SW 1271 (cell line): ENCODE results near the gene RBM5.

Source experiments
- DNase-seq, 2 experiments: peaks; one replicate each; lab custom pipeline; 2025; lab: John Stamatoyannopoulos, UW

Gene RBM5

DNA sequence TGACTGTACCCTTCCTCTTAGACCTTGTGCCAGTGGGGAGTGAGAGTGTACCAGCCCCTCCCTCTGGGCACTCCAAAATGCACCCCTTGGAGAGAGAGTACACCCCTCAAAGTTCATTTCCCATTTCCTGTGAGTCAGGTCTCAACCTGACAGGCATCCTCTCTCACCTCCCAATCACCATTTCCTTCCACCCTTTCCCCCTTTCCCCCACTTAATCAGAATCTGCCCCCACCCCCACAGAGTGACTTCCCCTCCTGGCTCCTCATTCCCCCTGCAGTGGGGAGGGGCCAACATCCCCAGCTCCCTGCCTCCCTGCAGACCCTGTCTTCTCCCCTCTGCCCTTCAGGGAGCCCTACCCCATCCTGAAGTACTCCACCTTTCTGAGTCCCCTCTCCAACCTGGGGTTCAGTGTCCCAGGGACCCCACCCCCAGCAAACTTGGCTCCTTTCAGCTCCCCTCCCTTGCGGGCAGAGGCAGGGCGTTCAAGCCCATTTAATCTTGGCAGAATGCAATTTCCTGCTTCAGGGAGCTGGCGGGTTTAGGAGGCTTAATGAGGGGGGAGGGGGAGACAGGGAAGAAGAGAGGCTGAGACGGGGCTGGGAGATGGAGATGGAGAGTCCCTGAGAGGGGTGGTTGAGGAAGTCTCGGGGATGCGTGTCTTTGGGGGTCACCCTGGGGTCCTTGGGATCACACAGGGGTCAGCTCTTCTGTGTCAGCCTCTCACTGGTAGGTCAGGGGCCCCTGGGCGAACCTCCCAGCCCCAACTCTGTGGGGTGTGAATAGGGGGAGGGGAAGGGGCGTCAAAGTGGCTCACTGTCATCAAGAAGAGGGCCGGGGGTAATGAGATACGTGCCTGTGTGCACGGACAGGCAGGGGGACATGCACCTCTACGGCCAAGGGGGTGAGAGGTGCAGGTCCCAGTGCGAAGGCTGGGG lies 49.8 kb downstream of the RBM5 start:
- no peak for DNase-seq

DNA sequence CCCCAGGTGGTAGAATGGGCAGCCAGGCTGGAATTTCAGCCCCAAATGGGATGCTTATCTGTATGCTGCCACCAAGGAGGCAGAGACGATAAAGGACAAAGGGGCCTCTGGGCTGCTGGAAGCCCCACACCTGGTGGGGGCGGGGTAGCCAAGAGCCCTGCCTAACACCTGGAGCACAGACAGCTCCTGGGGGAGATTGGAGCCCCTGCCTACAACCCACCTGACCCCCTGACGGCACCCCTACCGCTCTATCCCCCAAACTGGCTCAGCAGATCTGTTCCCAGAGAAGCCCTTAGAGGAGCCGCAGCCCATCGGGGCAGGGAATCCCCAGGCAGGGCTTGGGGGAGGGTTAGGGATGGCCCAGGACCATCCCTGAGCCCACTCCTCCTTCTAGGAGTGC lies 50.6 kb downstream of the RBM5 start:
- DNase-seq, result no peak

DNA sequence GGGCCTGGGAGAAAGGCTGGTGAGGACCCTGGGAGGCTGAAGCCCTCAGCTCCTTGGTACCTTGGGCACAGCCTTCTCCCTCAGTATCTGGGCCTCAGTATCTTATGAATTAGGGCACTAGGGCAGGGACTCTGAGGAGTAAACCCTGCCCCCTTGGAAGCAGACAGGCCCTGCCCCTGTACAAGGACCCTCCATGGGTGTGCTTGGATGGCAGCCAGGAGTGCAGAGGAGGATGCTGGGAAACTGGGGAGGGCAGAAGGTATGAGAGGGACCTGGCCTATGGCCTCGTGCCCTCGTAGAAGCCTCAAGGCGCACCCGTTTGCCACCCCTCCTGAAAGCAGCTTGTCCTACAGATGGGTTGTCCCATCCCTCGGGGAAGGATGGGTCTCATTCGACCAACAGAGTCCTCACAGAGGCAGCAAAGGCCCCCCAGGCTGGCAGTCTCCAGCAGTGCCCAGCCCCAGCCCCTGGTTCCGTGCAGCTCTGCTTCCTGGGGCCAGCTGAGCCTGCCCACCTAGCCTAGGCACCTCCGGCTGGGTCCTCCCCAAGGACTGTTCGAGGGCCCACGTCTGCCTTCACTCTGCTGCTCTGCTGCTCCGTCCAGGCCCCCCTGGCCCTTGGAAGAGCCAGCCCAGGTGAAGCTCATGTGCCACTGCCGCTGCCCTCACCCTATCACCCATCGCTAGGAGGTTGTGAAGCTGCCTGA lies 51.2 kb downstream of the RBM5 start:
- DNase-seq, result no peak

DNA sequence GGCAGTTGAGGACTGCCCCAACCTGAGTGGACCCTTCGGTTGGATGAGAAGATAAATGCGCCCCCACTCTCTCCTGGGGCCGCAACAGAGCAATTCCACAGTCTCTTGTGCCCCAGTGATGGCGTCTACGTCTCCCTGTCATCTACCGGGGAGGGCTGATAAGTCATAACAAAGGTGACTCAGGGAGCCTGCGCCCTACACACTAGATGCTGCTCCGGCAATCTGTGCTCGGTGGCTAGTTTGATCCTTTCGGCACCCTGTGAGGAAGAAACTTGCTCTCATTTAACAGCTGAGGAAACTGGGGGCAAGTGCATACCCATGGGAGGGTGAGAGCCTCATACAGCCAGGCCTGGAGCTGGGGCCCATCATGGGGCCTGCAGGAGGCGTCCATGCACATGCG lies 52.3 kb downstream of the RBM5 start:
- no peak for DNase-seq

DNA sequence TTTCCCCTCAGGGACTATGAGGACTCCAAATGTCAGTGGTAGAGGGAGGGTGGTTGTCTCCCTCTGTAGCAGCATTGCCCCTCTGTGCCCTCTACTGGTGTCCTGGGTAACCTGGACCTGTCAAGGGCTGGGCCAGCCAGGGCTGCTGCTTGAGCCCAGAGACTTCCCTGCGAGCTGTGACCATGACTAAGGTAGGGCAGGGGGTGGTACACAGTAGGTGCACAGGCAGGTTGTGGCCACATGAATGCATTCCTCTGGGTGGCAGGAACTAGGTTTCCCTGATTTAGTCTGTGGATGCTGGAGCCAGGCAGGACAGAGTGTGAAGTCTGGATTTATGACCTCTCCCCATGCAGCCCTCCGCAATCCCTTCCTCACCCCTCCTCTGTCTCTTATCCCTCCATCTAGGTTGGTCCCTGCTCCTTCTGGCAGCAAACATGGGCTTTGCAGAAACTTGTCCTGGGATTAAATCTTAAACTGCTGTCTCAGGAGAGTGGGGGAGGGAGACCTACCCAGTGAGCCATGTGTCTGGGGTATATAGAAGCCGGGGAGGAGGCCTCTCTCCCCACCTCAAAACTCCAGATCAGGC lies 57.7 kb downstream of the RBM5 start:
- DNase-seq, result no peak

DNA sequence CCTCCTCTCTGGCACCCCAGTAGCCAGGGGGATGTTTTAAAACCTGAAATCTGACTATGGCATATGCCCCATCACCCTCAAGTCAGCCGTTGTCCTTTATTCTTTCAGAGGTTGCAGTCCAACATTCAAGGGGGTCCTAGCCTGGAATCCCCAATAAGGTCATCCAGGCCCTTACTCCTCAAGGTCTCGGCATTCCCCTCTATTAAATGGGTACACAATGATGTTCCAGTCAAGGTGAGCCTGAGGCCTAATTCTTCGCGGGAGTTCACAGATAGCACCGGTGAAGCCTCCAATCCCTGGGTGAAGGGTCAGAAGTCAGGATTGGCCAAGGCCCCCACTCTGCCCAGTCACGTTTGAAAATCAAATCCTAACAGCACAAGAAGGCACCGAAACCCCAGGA lies 58.3 kb downstream of the RBM5 start:
- DNase-seq, result no peak

DNA sequence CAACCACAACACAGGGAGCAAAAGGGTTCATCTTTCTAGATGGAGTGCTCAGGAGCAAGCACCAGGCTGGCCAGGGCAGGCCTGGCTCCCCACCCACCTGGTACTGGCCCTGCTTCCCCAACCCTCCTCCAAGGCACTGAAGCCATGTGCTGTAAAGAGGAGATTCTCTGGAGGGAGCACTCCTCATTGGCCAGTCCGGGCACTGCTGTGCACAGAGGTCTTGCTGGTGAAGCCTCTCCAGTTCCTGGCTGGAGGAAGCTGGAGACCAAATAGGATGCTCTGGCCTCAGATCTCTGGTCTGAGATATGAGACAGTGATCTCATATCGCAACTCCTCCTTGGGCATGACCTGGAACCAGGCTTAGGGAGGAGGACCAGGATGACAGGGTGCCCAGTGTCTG lies 58.7 kb downstream of the RBM5 start:
- no peak for DNase-seq

DNA sequence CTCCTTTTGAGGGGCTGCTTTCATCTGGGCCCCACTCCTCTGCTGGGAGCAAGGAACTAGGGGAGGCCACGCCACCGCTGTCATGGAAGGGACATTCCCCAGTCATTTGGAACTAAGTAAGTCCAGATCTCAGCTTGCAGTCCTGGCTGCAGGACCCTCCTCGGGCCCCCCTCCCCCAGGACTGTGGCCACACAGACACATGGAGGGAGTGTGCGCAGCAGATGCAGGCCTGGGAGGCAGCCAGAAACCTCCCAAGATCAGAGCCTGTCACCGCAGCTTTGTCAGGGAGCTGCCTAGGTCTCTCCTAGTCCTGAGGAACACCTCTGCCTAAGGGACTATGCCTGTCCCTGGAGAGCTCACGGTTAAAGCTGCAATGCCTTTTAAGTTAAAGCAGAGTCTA lies 59.1 kb downstream of the RBM5 start:
- DNase-seq, result no peak

DNA sequence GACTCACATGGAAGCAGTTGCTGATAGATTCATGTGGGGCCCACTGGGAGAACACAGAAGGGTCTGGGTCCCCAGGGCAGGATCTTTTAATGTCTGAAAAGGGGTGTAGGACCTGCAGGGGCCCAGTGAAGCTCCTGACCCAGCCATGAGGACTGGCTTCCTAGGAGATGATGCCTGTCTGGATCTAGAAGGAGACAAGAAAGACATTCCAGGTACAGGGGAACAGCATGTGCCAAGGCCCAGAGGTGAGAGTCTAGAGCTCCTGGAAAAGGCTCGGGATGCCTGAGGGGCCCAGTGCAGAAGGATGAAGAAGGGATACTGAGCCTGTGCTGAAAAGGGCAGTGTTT lies 61.7 kb downstream of the RBM5 start:
- DNase-seq, result no peak

DNA sequence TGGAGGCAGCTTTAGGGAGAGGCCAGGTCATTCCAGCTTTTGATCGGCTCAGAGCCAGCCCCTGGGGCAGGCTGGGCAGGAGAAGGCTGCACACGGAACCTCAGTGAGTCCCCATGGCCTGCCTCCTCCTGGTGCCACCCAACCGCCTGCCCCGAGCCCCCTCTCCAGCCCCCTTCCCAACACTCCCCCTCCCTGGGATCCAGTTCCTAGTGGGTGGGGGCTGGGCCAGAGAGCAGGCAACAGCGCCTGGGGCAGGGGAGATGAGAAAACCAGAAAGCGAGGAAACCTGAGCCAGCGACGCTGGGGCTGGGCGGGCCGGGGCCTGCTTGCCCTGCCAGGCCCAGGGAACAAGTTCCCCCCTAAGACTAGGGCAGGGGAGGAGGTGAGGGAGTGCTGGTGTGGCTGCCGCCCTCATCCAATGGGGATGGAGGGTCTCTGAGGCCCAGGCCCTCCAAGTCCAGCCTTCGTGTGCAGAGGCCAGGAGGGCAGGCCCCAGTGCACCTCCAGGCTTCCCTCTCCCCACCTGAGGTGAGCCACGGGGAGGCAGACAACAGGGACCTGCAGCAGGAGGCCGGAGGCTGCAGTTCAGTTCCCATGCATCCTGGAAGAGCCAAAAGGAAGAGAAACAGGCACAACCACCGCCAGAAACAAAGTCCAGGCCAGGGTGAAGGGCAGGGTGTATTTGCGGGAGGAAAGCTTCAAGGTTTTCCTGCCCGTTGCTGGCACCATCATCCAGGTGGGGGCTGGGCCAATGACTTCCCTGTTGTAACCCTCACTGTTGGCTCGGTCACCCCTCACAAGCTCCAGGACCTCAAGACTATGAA lies 62.4 kb downstream of the RBM5 start:
- DNase-seq, result no peak

DNA sequence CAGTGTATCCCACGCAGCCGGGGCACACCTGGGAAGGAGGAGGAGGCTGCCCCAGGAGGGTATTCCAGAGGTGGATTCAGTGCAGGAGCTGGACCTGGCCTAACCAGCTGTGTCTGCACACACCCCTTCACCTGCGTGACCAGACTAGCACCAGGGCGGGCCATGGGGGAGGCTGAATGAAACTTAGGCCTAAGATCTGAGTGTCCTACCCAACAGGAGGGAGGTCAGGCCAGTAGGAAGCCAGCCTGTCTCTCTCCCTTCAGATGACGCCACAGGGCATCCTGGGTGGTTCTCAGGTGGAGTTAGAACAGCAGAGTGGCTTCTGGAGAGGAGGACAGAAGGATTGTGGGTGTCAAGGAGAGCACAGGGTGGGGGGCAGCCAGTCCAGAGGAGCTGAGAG lies 63.0 kb downstream of the RBM5 start:
- no peak for DNase-seq

DNA sequence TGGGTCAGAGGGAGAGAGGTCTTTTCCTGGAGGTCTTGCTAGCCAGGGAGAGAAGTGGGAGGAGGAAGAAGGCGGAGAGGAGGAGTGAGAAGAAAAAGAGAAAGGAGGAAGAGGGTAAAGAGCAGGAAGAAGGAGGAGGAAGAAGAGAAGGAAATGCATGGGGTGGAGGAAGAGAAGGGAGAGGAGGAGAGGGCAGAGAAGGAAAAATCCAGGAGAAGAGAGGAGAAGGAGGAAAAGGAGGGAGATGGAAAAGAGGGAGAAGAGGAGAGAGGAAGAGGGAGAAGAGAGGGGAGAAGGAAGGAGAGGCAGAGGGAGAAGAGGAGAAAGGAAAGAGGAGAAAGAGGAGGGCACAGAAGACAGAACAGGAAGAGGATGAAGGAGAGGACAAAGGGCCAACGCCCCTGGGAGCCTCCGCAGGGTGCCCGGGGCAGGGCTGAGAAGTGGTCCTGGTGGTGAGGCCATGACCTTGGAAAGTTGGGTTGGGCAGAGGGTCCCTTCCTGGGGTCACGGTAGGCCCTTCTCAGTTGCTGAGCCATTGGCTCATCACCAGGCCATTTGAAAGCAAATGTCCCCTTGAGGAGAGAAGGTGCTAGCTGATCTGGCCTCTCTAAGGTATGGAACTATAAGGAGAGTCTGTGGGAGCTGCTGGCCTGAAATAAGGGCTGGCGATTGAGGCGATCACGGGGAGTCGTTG lies 65.2 kb downstream of the RBM5 start:
- DNase-seq, result no peak

DNA sequence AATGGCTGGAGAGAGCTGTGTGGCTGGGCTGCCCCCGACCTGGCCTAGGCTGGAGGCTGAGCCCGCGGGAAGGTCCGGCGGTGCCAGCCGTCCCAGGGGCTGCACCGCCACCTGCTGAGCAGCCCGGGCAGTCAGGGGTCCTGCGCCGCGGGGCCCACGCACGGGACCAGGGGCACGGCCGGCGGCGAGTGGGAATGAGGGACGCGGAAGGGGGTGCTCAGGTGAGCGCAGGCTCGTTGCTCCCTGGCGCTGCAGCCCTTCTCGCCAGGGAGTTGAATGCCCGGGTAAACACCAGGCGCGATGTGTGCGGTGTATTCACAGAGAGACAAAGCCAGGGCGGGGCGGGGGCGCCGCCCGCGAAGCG lies 65.7 kb downstream of the RBM5 start:
- DNase-seq, result no peak

DNA sequence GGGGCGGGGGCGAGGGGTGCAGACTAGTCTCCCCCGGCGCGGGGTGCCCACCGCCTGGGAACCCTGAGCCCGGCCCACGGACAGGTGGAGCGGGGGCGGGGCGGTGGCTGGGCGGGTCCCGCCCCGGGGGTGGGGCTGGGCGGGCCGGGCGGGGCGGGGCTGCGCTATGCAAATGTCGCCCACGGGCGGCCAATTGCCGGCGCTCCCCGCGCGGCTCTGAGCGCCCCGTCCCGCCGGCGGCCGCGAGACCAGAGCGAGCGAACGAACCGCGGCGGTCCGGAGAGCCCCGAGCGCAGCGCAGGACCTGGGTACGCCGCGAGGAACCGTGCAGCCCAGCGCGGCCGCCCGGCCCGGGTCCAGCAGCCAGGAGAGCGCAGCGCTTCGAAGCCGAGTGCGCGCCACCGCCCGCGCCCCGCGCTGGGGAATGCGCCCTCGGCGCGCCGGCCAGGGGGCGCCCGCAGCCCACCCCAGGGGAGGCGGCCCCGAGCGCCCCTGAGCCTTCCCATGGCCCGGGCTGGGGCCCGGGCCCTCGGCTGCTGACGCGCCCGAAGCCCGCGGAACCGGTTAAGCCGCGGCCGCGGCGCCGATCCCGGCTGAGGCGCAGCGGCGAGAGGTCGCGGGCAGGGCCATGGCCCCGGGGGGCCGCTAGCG lies 66.2 kb downstream of the RBM5 start, which contains the start of gene SEMA3F:
TSS of gene SEMA3F (plus strand) at position 485 of the 651 bp plus-strand sequence. CDS start 4,299 bp downstream, outside the sequence.
- no peak for DNase-seq

DNA sequence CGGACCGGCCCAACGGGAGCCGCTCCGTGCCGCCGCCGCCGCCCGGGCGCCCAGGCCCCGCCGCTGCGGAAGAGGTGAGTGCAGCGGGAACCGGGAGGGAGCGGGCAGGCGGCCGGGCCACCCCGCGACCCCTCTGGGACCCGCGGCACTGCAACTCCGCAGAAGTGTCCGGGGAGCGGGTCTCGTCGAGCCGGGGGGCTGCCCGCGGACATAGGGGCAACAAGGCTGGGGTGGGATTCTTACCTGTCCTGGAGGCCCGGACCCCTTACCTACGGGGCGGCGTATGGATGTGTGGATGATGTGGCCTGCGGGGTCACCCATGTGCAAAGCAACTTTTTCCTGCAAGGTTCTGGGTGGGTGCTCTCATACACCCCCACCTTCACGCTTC lies 66.8 kb downstream of the RBM5 start:
- no peak for DNase-seq

DNA sequence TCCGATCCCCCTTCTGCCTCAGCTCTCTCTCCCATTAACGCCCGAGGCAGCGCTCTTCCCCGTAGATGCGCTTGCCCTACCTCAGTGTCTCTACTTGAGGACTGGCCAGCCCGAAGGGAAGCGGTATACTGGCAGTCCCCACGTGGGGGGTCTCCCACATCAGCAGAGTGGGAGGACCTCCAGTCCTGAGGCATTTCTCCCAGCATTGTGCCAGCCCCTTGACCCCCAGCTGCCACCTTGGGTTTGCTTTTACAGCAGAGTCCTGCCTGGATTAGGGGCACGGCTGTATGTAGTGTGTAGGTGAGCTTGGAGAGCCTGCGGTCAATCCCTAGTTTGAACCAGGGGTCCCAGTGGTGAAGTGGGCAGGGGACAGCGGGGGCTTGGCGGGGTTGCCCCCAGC lies 67.2 kb downstream of the RBM5 start:
- DNase-seq, result no peak

DNA sequence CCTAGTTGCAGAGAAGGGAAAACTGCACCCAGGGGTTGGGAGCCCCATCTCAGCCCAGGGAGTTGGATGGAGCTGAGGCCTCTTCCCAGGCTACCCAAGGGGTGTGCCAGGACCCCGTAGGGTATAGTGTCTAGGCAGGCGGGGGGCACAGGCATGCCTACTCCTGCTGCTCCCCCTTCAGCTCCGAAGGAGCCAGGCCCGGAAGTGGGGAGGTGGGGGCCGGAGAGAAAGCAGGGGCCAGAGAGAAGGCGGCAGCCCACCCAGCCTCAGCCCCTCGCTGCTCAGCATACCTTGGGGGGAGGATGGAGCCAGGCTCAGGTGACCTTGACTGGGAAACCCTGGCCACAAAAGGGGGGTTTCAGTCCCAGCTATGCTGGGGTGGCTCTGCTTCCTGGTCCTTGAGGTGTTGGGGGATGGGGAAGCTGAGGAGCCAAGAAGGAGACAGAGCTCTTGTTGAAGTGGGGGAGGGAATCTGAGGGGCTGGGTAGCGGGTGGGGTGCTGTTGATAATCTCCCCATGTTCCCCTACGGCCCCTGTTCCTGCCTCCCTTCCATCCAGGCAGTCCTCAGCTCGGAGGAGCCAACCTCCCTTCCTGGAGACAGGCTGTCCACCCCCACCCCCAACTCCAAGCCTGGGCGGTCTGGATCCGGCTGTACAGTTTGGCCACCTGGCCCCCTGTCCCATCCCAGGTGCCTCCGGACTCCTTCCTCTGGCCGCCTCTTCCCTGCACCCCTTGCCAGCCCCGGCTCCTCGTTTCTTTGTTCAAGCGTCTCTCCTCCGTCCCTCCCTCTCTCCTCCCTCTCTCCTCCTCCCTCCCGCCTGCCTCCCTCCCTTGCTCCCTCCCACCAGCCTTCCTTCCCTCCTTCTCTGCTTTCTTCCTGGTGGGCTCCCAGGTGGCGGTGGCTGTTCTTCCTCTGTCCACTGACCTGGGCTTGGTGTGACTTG lies 68.1 kb downstream of the RBM5 start:
- DNase-seq, result no peak

DNA sequence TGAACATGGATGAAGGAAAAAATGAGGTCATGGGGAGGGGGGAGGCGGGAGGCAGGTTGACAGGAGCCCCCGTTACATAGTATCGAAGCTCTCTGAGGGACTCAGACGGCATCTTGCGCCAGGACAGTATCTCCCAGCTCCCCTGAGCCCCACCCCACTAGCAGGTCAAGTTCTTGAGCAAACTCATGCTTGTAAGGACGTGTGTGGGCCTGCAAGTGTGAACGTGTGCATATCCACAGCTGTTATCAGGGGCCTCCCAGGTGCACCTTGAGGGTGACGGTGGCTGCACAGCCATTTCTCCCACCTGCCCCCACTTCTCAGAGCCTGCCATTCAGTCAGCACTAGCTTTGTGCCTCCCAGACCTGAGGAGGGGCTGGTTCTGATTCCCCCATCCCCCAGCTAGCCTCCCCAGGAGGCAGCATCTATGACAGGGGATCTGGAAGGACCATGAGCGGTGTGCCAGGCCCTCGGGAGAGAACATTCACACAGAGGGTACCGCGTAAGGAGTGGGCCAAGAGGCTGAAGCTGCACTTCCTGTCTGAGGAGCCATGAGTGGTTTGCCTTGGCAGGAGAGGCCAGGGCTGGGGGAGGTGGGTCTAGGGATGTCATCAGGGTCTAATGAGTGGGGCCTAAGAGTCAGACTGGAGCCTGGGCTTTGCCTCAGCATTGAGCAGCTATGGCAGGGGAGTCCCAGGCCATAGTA lies 69.3 kb downstream of the RBM5 start:
- DNase-seq, result no peak

DNA sequence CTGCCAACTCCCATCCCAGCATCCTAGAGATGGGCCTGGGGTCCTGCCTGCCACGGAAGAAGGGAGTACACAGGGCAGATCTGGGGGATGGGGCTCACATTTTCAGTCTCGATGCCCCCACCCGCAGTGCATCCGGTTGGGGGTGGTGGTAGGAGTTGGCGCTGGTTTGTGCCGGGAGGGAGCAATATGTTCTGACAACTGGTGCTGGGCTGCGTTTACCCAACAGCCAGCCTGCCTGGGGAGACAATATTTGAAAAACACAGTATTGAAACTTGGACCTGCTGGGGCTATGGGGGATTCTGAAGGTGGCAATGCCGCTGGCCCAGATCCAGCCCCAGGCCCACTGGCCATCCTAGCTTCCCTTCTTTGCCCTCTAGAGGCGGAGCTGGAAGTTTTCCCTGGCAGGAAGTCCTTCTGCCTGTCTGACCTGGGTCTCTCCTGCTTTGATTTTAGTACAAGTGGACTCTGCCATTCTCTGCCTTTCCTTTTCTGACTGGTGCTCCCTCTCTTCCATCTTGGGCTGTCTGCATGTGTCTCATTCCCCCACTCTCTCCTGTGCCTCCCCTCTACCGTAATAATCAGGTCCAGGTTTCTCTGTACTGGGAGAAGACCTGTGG lies 69.9 kb downstream of the RBM5 start:
- no peak for DNase-seq
